Chondrocyte (in vitro differentiated cells): Measurements from ENCODE around the gene HMMR. TPM values are rescaled to one million over a fixed set of nuclear protein-coding genes. Genes with fewer than 3 reads are reported as not detected.
A peak's percentile ranks its signal among the peaks of the same experiment; 100 is the strongest.

Experiments
- DNase-seq: peaks from one replicate; pipeline ENCODE4 v3.0.0; 2021; ENCODE audit warnings: mixed read lengths, low spot score
- H3K27ac Mint-ChIP-seq: one replicate; pipeline ENCODE4 v1.8.0; 2021; ENCODE audit warnings: mild to moderate bottlenecking, moderate library complexity, mixed read lengths; ENCODE audit not compliant: unreplicated experiment
- H3K27me3 Mint-ChIP-seq: 2 replicates; pipeline ENCODE4 v1.8.0; 2021; ENCODE audit warnings: low read depth, mixed read lengths
- H3K36me3 Mint-ChIP-seq: 2 replicates; pipeline ENCODE4 v1.8.0; 2021; ENCODE audit warnings: low read depth, mixed read lengths
- H3K4me1 Mint-ChIP-seq: 2 replicates; pipeline ENCODE4 v1.8.0; 2021; ENCODE audit warnings: low read depth, mild to moderate bottlenecking, mixed read lengths
- H3K4me3 Mint-ChIP-seq: one replicate; pipeline ENCODE4 v1.8.0; 2021; ENCODE audit warnings: mild to moderate bottlenecking, moderate library complexity, mixed read lengths; ENCODE audit not compliant: unreplicated experiment
- H3K9me3 Mint-ChIP-seq: 2 replicates; pipeline ENCODE4 v1.8.0; 2021; ENCODE audit warnings: low read depth, mixed read lengths
- CTCF ChIP-seq: fragments of 200-600 bp; sonication (generic); IDR thresholded peaks from 2 replicates; pipeline ENCODE4 v1.5.0; 2021; ENCODE audit warnings: antibody characterized with exemption, mild to moderate bottlenecking, moderate library complexity
- total RNA-seq: library from RNA; stranded (reverse); gene quantifications from 3 replicates; pipeline ENCODE4 v1.2.1, GENCODE V29; 2021

Gene HMMR
- total RNA-seq, 1 donor from 2014 or later, result 4.2 TPM

- H3K4me3 Mint-ChIP-seq, result peak overlapping the region; percentile 85
- no peaks in the 10 kb centered on the region for H3K27me3 Mint-ChIP-seq
- H3K4me1 Mint-ChIP-seq, result peaks cover 36% of the 10 kb centered on the region
- H3K36me3 Mint-ChIP-seq, result no peaks in the 10 kb centered on the region
- no peak for TF ChIP-seq CTCF
- DNase-seq, result no peak
- no peaks in the 10 kb centered on the region for H3K9me3 Mint-ChIP-seq
- peak overlapping the region; percentile 98 for H3K27ac Mint-ChIP-seq
Measured at GRCh38 chr5:163502521-163502920, 42.1 kb downstream of the HMMR start.

- peaks cover 43% of the 10 kb centered on the region for H3K4me1 Mint-ChIP-seq
- no peaks in the 10 kb centered on the region for H3K9me3 Mint-ChIP-seq
- peak overlapping the region; percentile 98 for H3K27ac Mint-ChIP-seq
- no peaks in the 10 kb centered on the region for H3K27me3 Mint-ChIP-seq
- no peaks in the 10 kb centered on the region for H3K36me3 Mint-ChIP-seq
- peak; percentile 70 for TF ChIP-seq CTCF
- DNase-seq, result no peak
- peak overlapping the region; percentile 85 for H3K4me3 Mint-ChIP-seq
Measured at GRCh38 chr5:163503106-163504078, 43.0 kb downstream of the HMMR start.

- TF ChIP-seq CTCF, result no peak
- H3K27me3 Mint-ChIP-seq, result no peaks in the 10 kb centered on the region
- peak overlapping the region; percentile 98 for H3K27ac Mint-ChIP-seq
- DNase-seq, result no peak
- H3K36me3 Mint-ChIP-seq, result no peaks in the 10 kb centered on the region
- H3K9me3 Mint-ChIP-seq, result no peaks in the 10 kb centered on the region
- H3K4me3 Mint-ChIP-seq, result peak overlapping the region; percentile 85
- peaks cover 52% of the 10 kb centered on the region for H3K4me1 Mint-ChIP-seq
Measured at GRCh38 chr5:163504079-163504931, 43.9 kb downstream of the HMMR start.

GRCh38 chr5:163505049-163505367 lies 44.6 kb downstream of the HMMR start:
- Mint-ChIP-seq H3K36me3 (no peaks in the 10 kb centered on the region), H3K9me3 (no peaks in the 10 kb centered on the region), H3K4me3 (peak overlapping the region; percentile 85), H3K4me1 (peaks cover 59% of the 10 kb centered on the region), H3K27me3 (no peaks in the 10 kb centered on the region), H3K27ac (peak overlapping the region; percentile 98)
- TF ChIP-seq CTCF, result no peak
- DNase-seq, result no peak
